Sciatic nerve (tissue), 2 donors: ENCODE results near the gene CLOCK. TPM values are rescaled to one million over a fixed set of nuclear protein-coding genes. Genes with fewer than 3 reads are reported as not detected.

Experiments
- ATAC-seq: fragments of 200-7000 bp; cut with Tn5 transposase; one replicate; pipeline ENCODE4 v1.9.1; 2020; ENCODE audit warnings: mild to moderate bottlenecking, moderate library complexity
- DNase-seq: peaks from one replicate; pipeline ENCODE4 v3.0.0-alpha.2; 2020; ENCODE audit warnings: low spot score
- intact Hi-C: fragments of 100-400 bp; cut with DNase I; formaldehyde crosslinking; loops from one replicate; pipeline ENCODE4 v1.14.2; 2022
- total RNA-seq: library from RNA; stranded (reverse); fragmentation: NEBNext Ultra II Directional; extraction: Animal tissue kit (Norgen Biotek cat#: 25700); gene quantifications from one replicate; pipeline ENCODE4 v1.2.1, GENCODE V29; 2021
- donor health status: DM: no; HTN: no; CAD: no.
- donor health status: DM: no; HTN: no; CAD: no.

CLOCK gene
- total RNA-seq, 1 donor from 2014 or later, result 31.1 TPM

GRCh38 chr4:55397520-55398321 lies 149.0 kb downstream of the CLOCK start:
- intact Hi-C loops, result no loop called here
- ATAC-seq, result peak; percentile 50
- DNase-seq, result no peak

- no peak for DNase-seq
- intact Hi-C loops, result no loop called here
- ATAC-seq, result no peak
These were observed 149.6 kb downstream of the CLOCK start for GRCh38 chr4:55397126-55397436.

- intact Hi-C loops, result no loop called here
- peak; percentile 74 for DNase-seq
- peak; percentile 57 for ATAC-seq
These were observed 150.2 kb downstream of the CLOCK start for GRCh38 chr4:55396308-55397125.

- DNase-seq (peak; percentile 92), ATAC-seq (peak; percentile 96)
- intact Hi-C loops, result no loop called here
These were observed 151.0 kb downstream of the CLOCK start, which contains the start of gene TMEM165 for GRCh38 chr4:55395529-55396307. Gene TMEM165, plus strand, starts transcription at chr4:55395957. Its CDS starts 233 bp downstream, at chr4:55396190.

GRCh38 chr4:55395218-55395528 lies 151.5 kb downstream of the CLOCK start:
- ATAC-seq, result no peak
- intact Hi-C loops, result no loop called here

DNA sequence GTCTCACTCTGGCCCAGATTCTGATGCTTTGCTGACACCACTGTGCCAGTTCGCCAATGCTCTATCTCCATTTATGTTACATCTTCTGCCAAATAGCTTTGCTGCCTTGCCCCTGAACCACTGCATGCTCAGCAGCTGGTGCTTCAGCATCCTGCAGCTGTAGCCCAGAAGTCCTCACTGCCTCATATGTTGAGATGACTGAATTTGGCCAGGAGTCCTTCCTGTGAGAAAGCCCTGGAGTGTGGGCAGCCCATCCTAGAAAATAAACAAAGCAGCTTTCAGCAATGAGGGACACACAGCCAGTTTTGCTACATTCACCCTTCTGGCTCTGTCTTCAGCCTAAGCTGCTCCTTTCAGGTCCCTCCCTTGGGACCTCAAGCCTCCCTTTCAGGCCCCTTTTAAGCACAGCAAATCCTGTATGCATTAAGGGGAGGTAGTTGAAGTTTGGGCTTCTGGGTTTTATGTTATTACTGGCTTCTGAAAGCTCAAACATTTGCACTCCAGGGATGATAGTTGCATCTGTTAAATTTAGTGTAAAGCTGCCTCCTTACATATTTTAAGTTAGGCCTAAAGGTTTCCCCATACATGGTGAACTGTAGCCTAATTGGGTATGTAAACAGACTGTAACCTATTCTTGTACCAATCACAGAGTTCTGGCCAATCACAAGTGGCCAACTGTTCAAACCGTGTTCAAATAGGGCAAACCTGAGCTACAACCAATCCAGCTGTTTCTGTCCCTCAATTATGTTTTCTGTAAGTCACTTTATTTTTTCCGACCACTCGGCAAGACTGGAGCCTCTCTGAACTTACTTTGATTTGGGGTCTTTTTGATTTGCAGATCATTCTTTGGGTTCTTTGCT lies 153.0 kb downstream of the CLOCK start:
- intact Hi-C loops, result no loop called here
- ATAC-seq (no peak), DNase-seq (no peak)

More at GRCh38 chr4:55395218-55395528, 151.5 kb downstream of the CLOCK start:
- no peak for DNase-seq

DNA sequence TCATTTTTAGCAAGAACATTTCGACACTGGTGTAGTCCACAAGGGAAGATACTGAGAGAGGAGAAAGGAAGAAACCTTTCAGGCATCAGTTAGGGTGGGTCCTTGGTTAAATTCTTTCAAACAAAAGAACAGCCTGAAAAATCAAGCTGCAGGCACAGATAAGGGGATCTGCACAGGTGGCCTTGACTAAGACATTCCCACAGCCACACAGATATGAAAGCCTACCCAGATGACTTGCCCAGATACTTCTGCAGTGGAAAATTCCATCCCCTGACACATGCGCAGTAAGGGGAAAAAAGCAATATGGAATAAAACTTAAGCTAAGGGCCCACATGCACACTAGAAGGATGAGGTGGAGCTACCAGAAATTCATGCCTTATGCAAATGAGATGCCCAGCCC lies 159.9 kb downstream of the CLOCK start:
- intact Hi-C loops, result no loop called here
- ATAC-seq (no peak), DNase-seq (no peak)

GRCh38 chr4:55386073-55386472 lies 160.6 kb downstream of the CLOCK start:
- intact Hi-C loops, result no loop called here
- no peak for ATAC-seq
- no peak for DNase-seq

DNA sequence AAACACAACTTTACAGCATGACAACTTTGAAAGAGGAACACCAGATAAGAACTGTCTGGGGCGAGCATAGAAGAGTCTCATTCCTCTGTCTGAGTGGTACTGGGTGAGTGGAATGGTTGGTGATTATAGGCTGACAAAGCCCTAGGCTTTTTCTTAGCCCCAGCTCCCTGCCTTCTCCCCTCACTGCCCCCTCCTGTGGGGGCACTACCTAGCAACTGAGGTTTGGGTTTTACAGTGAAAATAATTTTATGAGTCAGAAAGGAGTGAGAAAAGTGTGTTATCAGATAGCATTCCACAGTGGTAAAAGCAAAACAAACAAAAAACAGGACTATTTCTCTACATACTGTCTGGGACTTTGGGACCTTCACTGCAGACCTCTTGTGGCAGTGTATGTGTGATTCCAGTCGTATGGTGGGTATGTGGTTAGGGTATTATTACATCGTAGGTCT lies 161.5 kb downstream of the CLOCK start:
- ATAC-seq (no peak), DNase-seq (no peak)
- intact Hi-C loops, result no loop called here

GRCh38 chr4:55382488-55383003 lies 164.2 kb downstream of the CLOCK start:
- ATAC-seq (no peak), DNase-seq (no peak)
- intact Hi-C loops, result no loop called here

DNA sequence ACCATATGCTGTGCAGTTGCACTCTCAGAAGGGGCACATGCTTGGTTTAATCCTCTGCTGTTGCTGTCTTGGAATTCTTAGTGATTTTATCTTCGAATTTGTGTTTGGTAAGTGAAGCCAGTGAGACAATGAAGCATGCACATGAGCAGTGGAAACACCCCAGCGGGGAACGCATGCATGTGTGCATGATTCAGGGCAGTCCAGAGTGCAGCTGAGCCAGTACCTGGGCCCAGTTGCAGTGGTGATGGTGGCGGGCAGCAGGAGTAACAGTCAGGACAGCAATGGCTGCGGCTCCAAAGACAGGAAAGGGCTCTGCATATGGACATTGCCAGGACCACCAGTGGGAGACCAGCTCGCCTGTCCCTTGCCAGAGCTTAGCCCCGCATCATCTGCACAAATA lies 165.2 kb downstream of the CLOCK start:
- DNase-seq (no peak), ATAC-seq (no peak)
- intact Hi-C loops, result no loop called here

DNA sequence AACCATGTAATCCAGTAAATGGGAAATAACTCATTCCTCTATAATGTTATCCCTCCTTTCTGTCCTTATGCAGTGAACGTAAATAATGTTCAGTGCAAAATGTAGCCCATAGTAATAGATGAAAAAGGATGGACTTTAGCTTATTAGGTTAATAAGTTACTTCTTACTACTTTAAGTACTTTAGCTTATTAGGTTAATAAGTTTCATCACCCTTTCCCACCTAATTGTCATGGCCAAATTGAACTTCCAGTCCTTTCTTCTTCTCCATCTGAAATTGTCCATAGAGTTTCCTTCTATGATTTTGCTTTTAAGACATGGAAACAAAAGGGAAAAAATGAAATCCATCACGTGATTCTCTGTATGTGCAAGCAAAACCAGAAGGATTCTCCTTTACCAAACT lies 166.1 kb downstream of the CLOCK start:
- ATAC-seq (no peak), DNase-seq (no peak)
- intact Hi-C loops, result no loop called here

DNA sequence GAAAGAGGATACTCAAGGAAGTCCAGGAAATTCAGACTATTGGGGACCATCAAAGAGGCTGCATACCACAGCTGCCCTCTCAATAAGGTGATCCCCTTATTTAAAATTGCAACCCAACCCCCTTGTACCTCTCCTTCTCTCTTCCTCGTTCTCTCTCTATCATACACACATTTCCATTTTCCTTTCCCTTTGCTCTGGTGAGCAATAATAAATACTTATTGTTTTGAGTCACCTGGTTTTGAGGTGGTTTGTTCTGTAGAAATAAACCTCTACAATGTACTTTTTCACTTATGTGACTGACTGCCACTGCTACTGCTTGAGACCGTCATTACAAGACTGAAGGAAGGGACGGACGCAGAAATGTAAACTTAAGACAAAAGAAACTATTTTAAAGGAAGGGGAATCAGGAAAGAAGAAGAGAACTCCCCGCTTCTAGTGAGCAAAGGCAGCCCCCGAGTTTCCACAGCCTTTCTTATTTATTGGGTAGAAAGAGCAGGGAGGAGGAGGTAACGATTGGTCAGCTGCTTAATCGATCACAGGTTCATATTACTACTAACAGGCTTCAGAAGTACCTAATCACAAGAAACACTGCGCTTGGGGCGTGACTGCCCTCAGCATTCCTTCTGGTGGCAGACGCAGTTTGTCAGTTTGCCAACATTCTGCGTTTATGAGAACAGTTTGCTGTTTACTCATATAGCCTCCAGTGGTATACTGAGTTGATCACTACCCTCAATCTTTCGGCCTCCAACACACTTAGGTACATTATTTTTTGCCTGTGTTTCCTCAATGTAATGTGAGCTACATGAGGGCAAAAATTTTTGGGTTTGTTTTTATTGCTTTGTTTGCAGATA lies 167.9 kb downstream of the CLOCK start:
- intact Hi-C loops, result no loop called here
- DNase-seq (no peak), ATAC-seq (no peak)

Other genes with a start within 250 kb of the CLOCK start
- 14.6 TPM for gene SRD5A3, start 200.7 kb downstream of the CLOCK start, total RNA-seq
- gene TMEM165, start 151.0 kb downstream of the CLOCK start, total RNA-seq, result 131 TPM
- gene PDCL2, start 45.3 kb upstream of the CLOCK start, total RNA-seq, result not detected
- gene NMU, start 89.4 kb upstream of the CLOCK start, total RNA-seq, result not detected